ENCODE measurements around the gene MANSC4.

Gene MANSC4

DNA sequence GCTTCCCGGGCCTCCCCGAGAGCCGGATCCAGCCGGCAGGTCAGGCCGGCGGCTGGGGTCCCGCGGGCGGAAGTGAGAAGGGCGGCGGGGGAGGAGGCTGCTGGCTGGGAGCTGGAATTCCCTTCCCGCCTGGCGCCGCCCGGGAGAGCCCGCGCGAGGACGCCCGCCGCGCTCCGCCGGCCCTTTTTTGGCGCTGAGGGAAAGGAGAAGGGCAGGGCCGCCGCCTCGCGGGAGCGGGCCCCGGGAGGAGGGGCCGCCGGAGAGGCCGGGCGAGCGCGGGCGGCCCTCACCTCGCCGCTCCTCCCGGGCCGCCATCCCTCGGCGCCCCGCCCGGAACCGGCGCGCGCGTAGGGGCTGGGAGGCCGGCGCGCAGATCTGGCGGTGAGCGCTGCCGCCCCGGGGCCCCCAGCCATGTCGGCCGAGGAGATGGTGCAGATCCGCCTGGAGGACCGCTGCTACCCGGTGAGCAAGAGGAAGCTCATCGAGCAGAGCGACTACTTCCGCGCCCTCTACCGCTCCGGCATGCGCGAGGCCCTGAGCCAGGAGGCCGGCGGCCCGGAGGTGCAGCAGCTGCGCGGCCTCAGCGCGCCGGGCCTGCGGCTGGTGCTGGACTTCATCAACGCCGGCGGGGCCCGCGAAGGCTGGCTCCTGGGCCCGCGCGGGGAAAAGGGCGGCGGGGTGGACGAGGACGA lies at the start of gene MANSC4, which contains the start of gene KLHL42:
TSS of gene MANSC4 (minus strand) at position 317 of the 692 bp plus-strand sequence. CDS start 8,960 bp downstream, outside the sequence.
TSS of gene KLHL42 (plus strand) at position 314 of the 692 bp plus-strand sequence. CDS start at position 412, 98 bp downstream.
- peak within 1 kb of the TSS; percentile 70 for H3K4me3 ChIP-seq (ENCODE audit: low read depth, low read length)
- TF ChIP-seq, protein P1, sequence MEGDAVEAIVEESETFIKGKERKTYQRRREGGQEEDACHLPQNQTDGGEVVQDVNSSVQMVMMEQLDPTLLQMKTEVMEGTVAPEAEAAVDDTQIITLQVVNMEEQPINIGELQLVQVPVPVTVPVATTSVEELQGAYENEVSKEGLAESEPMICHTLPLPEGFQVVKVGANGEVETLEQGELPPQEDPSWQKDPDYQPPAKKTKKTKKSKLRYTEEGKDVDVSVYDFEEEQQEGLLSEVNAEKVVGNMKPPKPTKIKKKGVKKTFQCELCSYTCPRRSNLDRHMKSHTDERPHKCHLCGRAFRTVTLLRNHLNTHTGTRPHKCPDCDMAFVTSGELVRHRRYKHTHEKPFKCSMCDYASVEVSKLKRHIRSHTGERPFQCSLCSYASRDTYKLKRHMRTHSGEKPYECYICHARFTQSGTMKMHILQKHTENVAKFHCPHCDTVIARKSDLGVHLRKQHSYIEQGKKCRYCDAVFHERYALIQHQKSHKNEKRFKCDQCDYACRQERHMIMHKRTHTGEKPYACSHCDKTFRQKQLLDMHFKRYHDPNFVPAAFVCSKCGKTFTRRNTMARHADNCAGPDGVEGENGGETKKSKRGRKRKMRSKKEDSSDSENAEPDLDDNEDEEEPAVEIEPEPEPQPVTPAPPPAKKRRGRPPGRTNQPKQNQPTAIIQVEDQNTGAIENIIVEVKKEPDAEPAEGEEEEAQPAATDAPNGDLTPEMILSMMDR (IDR thresholded peaks at IDR 0.05; ENCODE audit: control insufficient read depth, extremely low read depth, insufficient read depth) = no peak
- peak; percentile 35 for DNase-seq (ENCODE audit: low read depth)

DNA sequence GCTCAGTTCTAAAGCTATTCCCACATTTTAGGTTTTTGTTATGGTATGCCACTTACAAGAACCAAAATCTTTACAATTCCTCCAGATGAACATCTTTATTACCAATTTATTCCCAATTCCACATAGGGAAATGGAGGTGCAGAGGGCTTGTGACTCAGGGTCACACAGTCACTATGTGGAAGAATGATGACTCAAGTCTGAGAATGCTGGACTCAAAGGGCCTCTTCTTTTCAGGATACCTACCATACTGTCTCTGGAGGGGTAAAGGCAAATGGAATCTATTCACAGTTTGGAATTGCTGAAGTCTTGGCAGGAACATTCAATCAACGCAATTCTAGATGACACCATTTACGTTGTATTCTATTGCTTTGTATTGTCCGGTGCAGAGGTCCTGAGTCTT lies 48.2 kb upstream of the MANSC4 start:
- H3K4me3 ChIP-seq (ENCODE audit: low read depth, low read length) = no peak overlapping the region
- DNase-seq (ENCODE audit: low read depth) = no peak
- TF ChIP-seq, protein P1 (IDR thresholded peaks at IDR 0.05; ENCODE audit: control insufficient read depth, extremely low read depth, insufficient read depth) = no peak

DNA sequence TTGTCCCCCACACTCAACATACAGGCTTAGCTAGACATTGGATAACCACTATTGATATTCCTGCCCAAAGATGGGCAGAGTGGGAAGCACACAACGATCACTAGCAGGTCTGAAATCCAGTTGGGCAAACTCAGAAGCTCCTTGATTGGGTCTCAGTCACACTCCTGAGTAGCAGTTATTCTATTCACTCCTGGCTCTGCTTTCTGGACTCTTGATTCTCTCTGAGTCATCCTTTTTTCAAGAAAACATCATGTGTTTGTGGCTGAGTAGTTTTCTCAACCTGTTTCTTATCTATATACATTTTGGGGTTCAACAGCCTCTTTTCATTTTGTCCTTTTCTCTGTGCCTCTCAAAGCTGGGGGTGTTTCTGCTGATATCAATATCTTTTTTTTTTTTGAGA lies 46.0 kb upstream of the MANSC4 start:
- TF ChIP-seq, protein P1 (IDR thresholded peaks at IDR 0.05; ENCODE audit: control insufficient read depth, extremely low read depth, insufficient read depth) = no peak
- DNase-seq (ENCODE audit: low read depth) = no peak
- H3K4me3 ChIP-seq (ENCODE audit: low read depth, low read length) = no peak overlapping the region

DNA sequence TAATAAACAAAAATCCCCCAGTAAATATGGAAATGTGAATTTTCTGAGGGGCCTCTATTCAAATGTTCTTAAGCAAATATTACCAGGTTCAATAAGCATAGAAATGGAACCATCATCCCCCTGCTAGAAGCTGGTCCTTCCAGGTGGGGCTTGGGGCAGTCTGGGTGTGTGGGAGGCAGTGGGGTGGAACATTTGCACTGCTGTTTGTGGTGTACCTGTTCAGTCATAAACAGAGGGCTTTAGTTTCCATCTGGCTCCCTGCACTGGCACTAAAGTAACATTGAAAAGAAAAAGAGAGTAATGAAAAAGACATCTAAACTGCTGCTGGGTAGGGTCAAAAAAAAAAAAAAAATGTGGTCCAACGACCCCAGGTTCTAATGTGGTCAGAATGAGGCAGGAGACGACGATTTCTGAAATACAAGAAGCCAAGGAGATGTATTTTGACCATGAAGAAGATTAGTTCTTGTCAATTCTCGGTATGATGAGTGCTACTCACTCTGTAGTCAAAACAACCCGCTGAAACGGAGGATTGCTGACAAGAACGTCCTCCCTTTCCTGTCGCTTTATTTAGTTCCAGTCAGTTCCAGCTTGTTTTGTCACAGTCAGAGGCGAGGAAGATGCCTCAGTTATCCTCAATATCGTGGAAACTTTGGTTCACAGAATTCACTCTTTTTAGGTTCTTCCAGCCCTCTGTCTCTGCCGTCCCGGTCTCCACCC lies 44.2 kb upstream of the MANSC4 start:
- H3K4me3 ChIP-seq (ENCODE audit: low read depth, low read length) = no peak overlapping the region
- DNase-seq (ENCODE audit: low read depth) = no peak
- TF ChIP-seq, protein P1 (IDR thresholded peaks at IDR 0.05; ENCODE audit: control insufficient read depth, extremely low read depth, insufficient read depth) = no peak

DNA sequence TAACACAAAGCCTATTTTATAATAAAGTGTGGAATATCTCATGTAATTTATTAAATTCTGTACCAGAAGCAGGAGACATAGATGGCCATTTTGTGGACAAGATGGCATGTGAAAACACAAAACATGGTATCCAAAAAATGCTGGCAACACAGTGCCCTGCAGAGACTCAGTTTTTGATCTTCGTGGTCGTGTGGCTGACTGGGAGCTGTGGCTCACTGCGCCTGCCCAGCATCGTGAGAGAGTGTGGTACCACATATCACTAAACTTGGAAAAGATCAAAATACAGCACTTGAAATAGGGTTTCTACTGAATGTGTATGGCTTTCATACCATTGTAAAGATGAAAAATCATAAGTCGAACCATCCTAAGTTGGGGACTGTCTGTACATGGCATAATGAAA lies 43.0 kb upstream of the MANSC4 start:
- TF ChIP-seq, protein P1 (IDR thresholded peaks at IDR 0.05; ENCODE audit: control insufficient read depth, extremely low read depth, insufficient read depth) = no peak
- no peak for DNase-seq (ENCODE audit: low read depth)
- H3K4me3 ChIP-seq (ENCODE audit: low read depth, low read length) = no peak overlapping the region

DNA sequence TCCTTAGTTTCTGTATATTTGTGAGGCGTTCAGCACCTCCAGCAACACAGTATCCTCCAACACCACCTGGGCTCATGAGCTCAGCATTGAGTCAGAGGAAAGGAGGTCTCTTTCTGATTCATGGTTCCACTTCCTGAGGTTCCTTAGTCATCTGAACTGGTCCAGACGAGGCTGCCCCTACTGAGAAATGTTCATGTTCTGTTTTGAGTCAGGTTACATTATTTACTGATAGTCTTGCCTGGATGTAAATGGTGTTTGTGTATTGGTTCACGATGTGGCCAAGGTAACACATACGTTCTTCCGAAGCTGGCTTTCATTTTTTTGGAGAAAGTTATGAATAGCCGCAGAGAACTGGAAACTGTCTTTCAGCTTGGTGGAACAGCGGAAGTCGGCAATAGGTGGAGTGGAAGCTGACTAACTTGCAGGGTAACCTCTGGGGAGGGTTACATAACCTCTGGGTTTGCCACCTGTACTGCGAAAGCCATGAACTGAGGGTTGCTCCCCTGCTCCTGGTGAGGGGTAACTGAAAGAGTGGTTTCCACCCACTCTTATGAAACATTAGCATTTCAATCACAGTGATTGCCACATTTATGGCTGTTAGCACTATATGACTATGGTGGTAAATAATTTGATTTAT lies 42.2 kb upstream of the MANSC4 start:
- no peak overlapping the region for H3K4me3 ChIP-seq (ENCODE audit: low read depth, low read length)
- no peak for DNase-seq (ENCODE audit: low read depth)
- TF ChIP-seq, protein P1 (IDR thresholded peaks at IDR 0.05; ENCODE audit: control insufficient read depth, extremely low read depth, insufficient read depth) = no peak
